ENCODE data around the gene SHC4.

DNA sequence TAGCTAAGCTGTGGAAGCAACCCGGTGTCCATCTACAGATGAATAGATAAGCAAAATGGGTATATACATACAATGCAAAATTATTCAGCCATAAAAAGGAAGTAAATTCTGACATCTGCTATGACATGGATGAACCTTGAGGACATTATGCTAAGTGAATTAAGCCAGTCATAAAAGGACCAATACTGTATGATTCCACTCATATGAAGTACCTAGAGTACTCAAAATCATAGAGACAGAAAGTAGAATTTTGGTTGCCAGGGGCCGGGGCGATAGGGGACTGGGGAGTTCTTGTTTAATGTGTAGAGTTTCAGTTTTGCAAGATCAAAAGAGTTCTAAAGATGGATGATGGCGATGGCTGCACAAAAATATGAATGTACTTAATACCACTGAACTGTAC is 75.5 kb downstream of the SHC4 start:
- TF ChIP-seq POLR2A (IDR thresholded peaks at IDR 0.05) (no peak), POLR2AphosphoS5 (IDR thresholded peaks at IDR 0.05) (no peak)
- TF ChIP-seq, protein P1, sequence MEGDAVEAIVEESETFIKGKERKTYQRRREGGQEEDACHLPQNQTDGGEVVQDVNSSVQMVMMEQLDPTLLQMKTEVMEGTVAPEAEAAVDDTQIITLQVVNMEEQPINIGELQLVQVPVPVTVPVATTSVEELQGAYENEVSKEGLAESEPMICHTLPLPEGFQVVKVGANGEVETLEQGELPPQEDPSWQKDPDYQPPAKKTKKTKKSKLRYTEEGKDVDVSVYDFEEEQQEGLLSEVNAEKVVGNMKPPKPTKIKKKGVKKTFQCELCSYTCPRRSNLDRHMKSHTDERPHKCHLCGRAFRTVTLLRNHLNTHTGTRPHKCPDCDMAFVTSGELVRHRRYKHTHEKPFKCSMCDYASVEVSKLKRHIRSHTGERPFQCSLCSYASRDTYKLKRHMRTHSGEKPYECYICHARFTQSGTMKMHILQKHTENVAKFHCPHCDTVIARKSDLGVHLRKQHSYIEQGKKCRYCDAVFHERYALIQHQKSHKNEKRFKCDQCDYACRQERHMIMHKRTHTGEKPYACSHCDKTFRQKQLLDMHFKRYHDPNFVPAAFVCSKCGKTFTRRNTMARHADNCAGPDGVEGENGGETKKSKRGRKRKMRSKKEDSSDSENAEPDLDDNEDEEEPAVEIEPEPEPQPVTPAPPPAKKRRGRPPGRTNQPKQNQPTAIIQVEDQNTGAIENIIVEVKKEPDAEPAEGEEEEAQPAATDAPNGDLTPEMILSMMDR (IDR thresholded peaks at IDR 0.05), result no peak
